B cell (primary cell): ENCODE measurements around the gene SMARCD3. TPM values are rescaled to one million over a fixed set of nuclear protein-coding genes. Genes with fewer than 3 reads are reported as not detected.

ENCODE experiments used
- ATAC-seq: fragments of 200-7000 bp; cut with Tn5 transposase; one replicate; pipeline ENCODE4 v1.10.0; 2021; ENCODE audit warnings: low read depth, mild to moderate bottlenecking, moderate number of reproducible peaks, moderate library complexity
- CTCF ChIA-PET: fragments of 350-600 bp; sonication (Branson Sonifier 250); formaldehyde crosslinking; loops from one replicate; lab custom pipeline; 2021; ENCODE audit warnings: antibody characterized with exemption, inconsistent platforms; lab: Charles Lee
- POLR2A ChIA-PET: fragments of 350-600 bp; sonication (Branson Sonifier 250); formaldehyde crosslinking; loops from one replicate; lab custom pipeline; 2021; ENCODE audit warnings: antibody characterized with exemption; lab: Charles Lee
- DNase-seq: peaks from one replicate; pipeline ENCODE4 v3.0.0; 2013
- H2AFZ ChIP-seq: 2 replicates; pipeline ENCODE4 v1.6.1; 2012; ENCODE audit warnings: mild to moderate bottlenecking, low read depth, low read length; ENCODE audit not compliant: insufficient read depth, poor library complexity, severe bottlenecking
- H3K27ac ChIP-seq, 2 donors: 1 replicate in 1 of 2; 2 replicates in 1 of 2; pipeline ENCODE4 v1.5.1; 2012 to 2013; ENCODE audit warnings: low read length in 2 of 2, mild to moderate bottlenecking in 2 of 2, moderate library complexity in 1 of 2
- H3K27me3 ChIP-seq, 4 experiments: fragments of 200-600 bp in 1 of 4; sonication (generic) in 1 of 4; replicated peaks in 1 of 4; 1 replicate in 2 of 4; 2 replicates in 2 of 4; pipeline versions ENCODE4 v1.6.1 to v1.7.0; 2013 to 2016; ENCODE audit warnings: low read length in 3 of 4, mild to moderate bottlenecking in 2 of 4, mixed read lengths in 1 of 4, moderate library complexity in 1 of 4; ENCODE audit not compliant: insufficient read depth in 4 of 4, control insufficient read depth in 3 of 4; ENCODE audit errors: control extremely low read depth in 1 of 4
- H3K36me3 ChIP-seq, 2 experiments: replicated peaks in 1 of 2; 1 replicate in 1 of 2; 2 replicates in 1 of 2; pipeline versions ENCODE4 v1.6.1 to v1.7.1; 2013; ENCODE audit warnings: low read length in 1 of 2; ENCODE audit not compliant: insufficient read depth in 2 of 2, control insufficient read depth in 1 of 2; ENCODE audit errors: control extremely low read depth in 1 of 2, extremely low read depth in 1 of 2
- H3K4me1 ChIP-seq, 2 donors: fragments of 200-600 bp in 1 of 2; sonication (generic) in 1 of 2; 1 replicate in 1 of 2; 2 replicates in 1 of 2; pipeline versions ENCODE4 v1.5.1 to v1.6.1; 2013 to 2017; ENCODE audit warnings: low read length in 2 of 2; ENCODE audit not compliant: control insufficient read depth in 2 of 2, insufficient read depth in 2 of 2
- H3K4me2 ChIP-seq: replicated peaks from 2 replicates; pipeline ENCODE3; 2012; ENCODE audit warnings: mild to moderate bottlenecking, low read depth, low read length; ENCODE audit not compliant: poor library complexity, severe bottlenecking
- H3K4me3 ChIP-seq, 5 experiments: fragments of 200-600 bp in 1 of 5; sonication (generic) in 1 of 5; 1 replicate in 3 of 5; 2 replicates in 2 of 5; pipeline versions ENCODE4 v1.5.1 to v1.7.0; 2011 to 2016; ENCODE audit warnings: low read length in 4 of 5, mild to moderate bottlenecking in 4 of 5, low read depth in 2 of 5, control low read depth in 1 of 5, moderate library complexity in 1 of 5; ENCODE audit not compliant: insufficient read depth in 1 of 5; ENCODE audit errors: control extremely low read depth in 1 of 5, extremely low read depth in 1 of 5
- H3K79me2 ChIP-seq: fragments of 200-600 bp; sonication (generic); one replicate; pipeline ENCODE4 v1.6.0; 2016; ENCODE audit warnings: low read length; ENCODE audit not compliant: control insufficient read depth, insufficient read depth
- H3K9ac ChIP-seq: fragments of 200-600 bp; sonication (generic); 2 replicates; pipeline ENCODE4 v1.6.1; 2017; ENCODE audit warnings: mild to moderate bottlenecking, low read length, moderate library complexity
- H3K9me3 ChIP-seq, 3 donors: one replicate each; pipeline versions ENCODE4 v1.6.1 to v1.7.1; 2013; ENCODE audit warnings: low read length in 2 of 3; ENCODE audit not compliant: control insufficient read depth in 2 of 3, insufficient read depth in 1 of 3; ENCODE audit errors: control extremely low read depth in 1 of 3
- H4K20me1 ChIP-seq: 2 replicates; pipeline ENCODE4 v1.6.0; 2012; ENCODE audit warnings: mild to moderate bottlenecking, low read length; ENCODE audit not compliant: insufficient read depth, control insufficient read depth, poor library complexity, severe bottlenecking
- H3K27ac Mint-ChIP-seq: one replicate; pipeline ENCODE4 v1.8.0; 2021; ENCODE audit warnings: mixed read lengths
- H3K27me3 Mint-ChIP-seq: one replicate; pipeline ENCODE4 v1.8.0; 2021; ENCODE audit warnings: mixed read lengths
- H3K4me1 Mint-ChIP-seq: one replicate; pipeline ENCODE4 v1.8.0; 2021; ENCODE audit warnings: mixed read lengths
- H3K4me3 Mint-ChIP-seq: one replicate; pipeline ENCODE4 v1.8.0; 2021; ENCODE audit warnings: mixed read lengths
- H3K9me3 Mint-ChIP-seq: one replicate; pipeline ENCODE4 v1.8.0; 2022; ENCODE audit warnings: mixed read lengths; ENCODE audit not compliant: insufficient read depth
- EZH2 ChIP-seq: IDR thresholded peaks from 2 replicates; pipeline ENCODE4 v1.6.1; 2012; ENCODE audit warnings: borderline replicate concordance, low read depth, mild to moderate bottlenecking, moderate library complexity, low read length; ENCODE audit not compliant: insufficient read depth, poor library complexity, severe bottlenecking
- WGBS: methylation state at CpG from one replicate; pipeline ENCODE4 v1.1.5; 2013; ENCODE audit warnings: missing lambda C conversion rate; ENCODE audit not compliant: insufficient coverage; 5-methylcytosine and 5-hydroxymethylcytosine counted together
- intact Hi-C: fragments of 100-400 bp; cut with micrococcal nuclease; formaldehyde crosslinking; loops from one replicate; pipeline ENCODE4 v1.10.0; 2022
- polyA plus RNA-seq: library from polyadenylated mRNA; depleted of rRNA; stranded (reverse); fragments of >200 nt; gene quantifications from 2 replicates; pipeline ENCODE4 v1.2.3, GENCODE V29; 2012
- total RNA-seq, 2 donors: library from RNA; stranded (reverse); fragments of 120-200 nt in 1 of 2; gene quantifications; 1 replicate in 1 of 2; 2 replicates in 1 of 2; pipeline versions ENCODE4 v1.2.3 to v1.2.4, GENCODE V29; 2013 to 2022
- TF ChIP-seq, protein P1 (sequence below): fragments of 200-600 bp; IDR thresholded peaks from one replicate; pipeline ENCODE4 v1.8.0; 2022; ENCODE audit warnings: antibody characterized with exemption, mild to moderate bottlenecking

The SMARCD3 gene
- total and polyA plus RNA-seq, 2 donors (not counting 1 experiment from before 2014, with no cell fraction given) = 1.0 TPM; not detected in 1

DNA sequence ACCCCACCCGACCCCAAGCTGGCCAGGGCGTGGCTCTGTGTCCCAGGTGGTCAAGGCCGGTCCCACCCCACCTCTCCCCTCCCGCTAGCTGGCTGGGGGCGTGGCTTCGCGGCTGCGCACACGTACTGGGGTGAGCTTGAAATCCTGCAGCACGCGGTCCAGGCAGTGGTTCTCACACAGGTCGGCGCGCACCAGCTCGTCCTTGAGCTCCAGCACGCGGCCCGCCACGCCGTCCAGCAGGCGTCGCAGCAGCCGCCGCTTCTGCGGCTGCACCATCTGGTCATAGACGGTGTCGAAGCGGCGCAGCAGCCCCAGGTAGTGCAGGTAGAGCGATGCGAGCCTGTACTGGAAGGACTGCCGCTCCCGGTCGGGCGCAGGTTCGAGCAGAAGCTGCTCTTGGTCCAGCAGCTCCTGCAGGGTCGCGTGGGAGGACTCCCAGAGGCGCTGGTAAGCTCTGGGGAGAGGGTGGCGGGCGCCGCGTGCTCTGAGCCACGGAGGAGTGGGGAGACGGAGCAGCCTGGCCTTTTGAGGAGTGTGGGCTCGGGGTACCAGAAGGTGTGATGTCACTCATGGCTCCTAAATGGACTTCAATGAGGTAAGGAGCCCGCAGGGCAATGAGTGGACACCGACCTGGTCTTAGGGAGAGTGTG, 44.0 kb downstream of the SMARCD3 start:
- Histone ChIP-seq H3K79me2 (no peaks in the 10 kb centered on the region), H3K4me2 (no peak overlapping the region), H2AFZ (no peak overlapping the region), H3K36me3 (no peaks in the 10 kb centered on the region), H3K9me3 (no peaks in the 10 kb centered on the region), H3K9ac (no peak overlapping the region), H4K20me1 (no peaks in the 10 kb centered on the region), H3K27ac (no peak overlapping the region), H3K4me3 (no peak overlapping the region), H3K27me3 (peaks cover 0 to 22% (median 1%) of the 10 kb centered on the region in 4 experiments), H3K4me1 (no peaks in the 10 kb centered on the region)
- intact Hi-C loops = no loop called here
- no peak for TF ChIP-seq EZH2
- TF ChIP-seq, protein P1, sequence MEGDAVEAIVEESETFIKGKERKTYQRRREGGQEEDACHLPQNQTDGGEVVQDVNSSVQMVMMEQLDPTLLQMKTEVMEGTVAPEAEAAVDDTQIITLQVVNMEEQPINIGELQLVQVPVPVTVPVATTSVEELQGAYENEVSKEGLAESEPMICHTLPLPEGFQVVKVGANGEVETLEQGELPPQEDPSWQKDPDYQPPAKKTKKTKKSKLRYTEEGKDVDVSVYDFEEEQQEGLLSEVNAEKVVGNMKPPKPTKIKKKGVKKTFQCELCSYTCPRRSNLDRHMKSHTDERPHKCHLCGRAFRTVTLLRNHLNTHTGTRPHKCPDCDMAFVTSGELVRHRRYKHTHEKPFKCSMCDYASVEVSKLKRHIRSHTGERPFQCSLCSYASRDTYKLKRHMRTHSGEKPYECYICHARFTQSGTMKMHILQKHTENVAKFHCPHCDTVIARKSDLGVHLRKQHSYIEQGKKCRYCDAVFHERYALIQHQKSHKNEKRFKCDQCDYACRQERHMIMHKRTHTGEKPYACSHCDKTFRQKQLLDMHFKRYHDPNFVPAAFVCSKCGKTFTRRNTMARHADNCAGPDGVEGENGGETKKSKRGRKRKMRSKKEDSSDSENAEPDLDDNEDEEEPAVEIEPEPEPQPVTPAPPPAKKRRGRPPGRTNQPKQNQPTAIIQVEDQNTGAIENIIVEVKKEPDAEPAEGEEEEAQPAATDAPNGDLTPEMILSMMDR = no peak
- Mint-ChIP-seq H3K27ac (no peak overlapping the region), H3K4me1 (no peaks in the 10 kb centered on the region), H3K27me3 (peaks cover 23% of the 10 kb centered on the region), H3K4me3 (no peak overlapping the region), H3K9me3 (no peaks in the 10 kb centered on the region)
- DNase-seq (no peak), ATAC-seq (no peak)
- ChIA-PET POLR2A (no interaction called here), CTCF (no interaction called here)
- 85% methylated on average over 47 of the region's 48 CpGs for WGBS

GRCh38 chr7:151202836-151203235, 45.7 kb downstream of the SMARCD3 start:
- no peak overlapping the region for H3K4me2 ChIP-seq
- H3K27me3 Mint-ChIP-seq = peaks cover 23% of the 10 kb centered on the region
- peaks cover 0 to 26% (median 1%) of the 10 kb centered on the region in 4 experiments for H3K27me3 ChIP-seq
- no peaks in the 10 kb centered on the region for H3K4me1 Mint-ChIP-seq
- TF ChIP-seq, protein P1 = no peak
- TF ChIP-seq EZH2 = no peak
- POLR2A ChIA-PET = no interaction called here
- no peak overlapping the region for H3K27ac Mint-ChIP-seq
- no peak overlapping the region for H3K4me3 ChIP-seq
- no peaks in the 10 kb centered on the region for H4K20me1 ChIP-seq
- no peak overlapping the region for H2AFZ ChIP-seq
- H3K9ac ChIP-seq = no peak overlapping the region
- ATAC-seq (no peak), DNase-seq (no peak)
- intact Hi-C loops = no loop called here
- no peaks in the 10 kb centered on the region for H3K36me3 ChIP-seq
- WGBS = 98% methylated on average over 6 of the region's 9 CpGs
- no peaks in the 10 kb centered on the region for H3K9me3 ChIP-seq
- no peaks in the 10 kb centered on the region for H3K79me2 ChIP-seq
- CTCF ChIA-PET = no interaction called here
- H3K27ac ChIP-seq = no peak overlapping the region
- H3K9me3 Mint-ChIP-seq = no peaks in the 10 kb centered on the region
- no peak overlapping the region for H3K4me3 Mint-ChIP-seq
- no peaks in the 10 kb centered on the region for H3K4me1 ChIP-seq
